HG02642 (cell line): ENCODE results near the gene IL31RA.
"Not testable (repeated sequence)": the region's sequence is repeated elsewhere in the genome, so short reads cannot be mapped to it uniquely, and the experiment has no call there.

Experiments used
- ATAC-seq: cut with Tn5 transposase; IDR thresholded peaks from one replicate; pipeline ENCODE4 v1.9.1; 2021; ENCODE audit warnings: mild to moderate bottlenecking; ENCODE audit not compliant: unreplicated experiment, poor library complexity

The IL31RA gene

DNA sequence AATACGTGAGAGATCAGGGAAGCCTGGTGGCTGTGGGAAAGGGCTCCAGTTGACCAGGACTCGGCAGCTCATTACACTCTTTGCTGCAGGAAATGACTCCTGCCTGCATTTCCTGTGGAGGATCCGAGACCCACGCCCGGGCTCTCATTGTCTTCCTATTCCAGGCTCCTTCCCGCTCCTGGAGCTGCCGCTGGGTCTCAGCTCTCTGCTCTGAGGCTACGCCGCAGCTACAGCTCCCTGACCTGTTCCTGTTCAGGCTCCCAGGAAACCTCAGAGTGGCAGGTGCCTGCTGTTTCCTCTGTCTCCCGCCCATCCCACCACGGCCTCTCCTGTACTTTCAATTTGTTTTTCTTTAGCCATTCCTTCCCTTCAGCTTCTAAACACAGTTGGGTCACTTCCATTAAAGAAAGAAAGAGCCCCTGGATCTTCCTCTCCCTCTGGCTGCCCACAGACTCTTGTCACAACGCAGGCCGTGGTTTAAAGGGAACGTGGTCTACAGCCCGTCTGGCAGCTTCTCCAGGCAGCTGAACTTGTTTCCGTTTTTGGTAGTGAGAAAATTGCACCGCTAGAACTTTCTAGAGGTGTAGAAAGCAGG is 72.1 kb downstream of the IL31RA start:
- peak; percentile 37 for ATAC-seq

- ATAC-seq, result peak; percentile 14
Observed at GRCh38 chr5:55923865-55924500, 72.8 kb downstream of the IL31RA start.

- ATAC-seq, result no peak
Observed at GRCh38 chr5:55924744-55925143, 73.6 kb downstream of the IL31RA start.

- no peak for ATAC-seq
Observed at GRCh38 chr5:55925181-55925580, 74.0 kb downstream of the IL31RA start.

DNA sequence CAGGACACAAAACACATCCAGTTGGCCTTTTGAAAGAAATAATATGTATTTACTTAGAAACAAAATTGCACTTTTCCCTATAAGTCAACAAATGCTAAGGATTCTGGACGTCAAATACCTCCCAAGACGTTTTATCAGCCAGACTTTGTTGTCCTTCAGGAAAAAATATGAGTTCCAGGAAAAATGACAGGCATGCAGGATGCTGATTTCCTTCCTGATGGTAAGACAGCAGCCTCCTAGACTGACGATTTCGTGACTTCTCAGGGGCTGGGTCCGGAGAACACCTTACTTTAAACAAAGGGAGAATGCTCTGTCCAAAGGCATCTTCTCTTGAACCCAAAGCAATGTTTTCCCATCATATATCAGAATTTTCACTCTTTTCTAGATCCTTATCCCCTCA is 74.6 kb downstream of the IL31RA start:
- ATAC-seq, result no peak

GRCh38 chr5:55926476-55926875 is 75.3 kb downstream of the IL31RA start:
- ATAC-seq, result no peak

GRCh38 chr5:55927861-55928655 is 76.9 kb downstream of the IL31RA start:
- no peak for ATAC-seq

GRCh38 chr5:55929020-55929799 is 78.1 kb downstream of the IL31RA start:
- ATAC-seq, result no peak

- no peak for ATAC-seq
Observed at GRCh38 chr5:55932700-55933099, 81.5 kb downstream of the IL31RA start.

DNA sequence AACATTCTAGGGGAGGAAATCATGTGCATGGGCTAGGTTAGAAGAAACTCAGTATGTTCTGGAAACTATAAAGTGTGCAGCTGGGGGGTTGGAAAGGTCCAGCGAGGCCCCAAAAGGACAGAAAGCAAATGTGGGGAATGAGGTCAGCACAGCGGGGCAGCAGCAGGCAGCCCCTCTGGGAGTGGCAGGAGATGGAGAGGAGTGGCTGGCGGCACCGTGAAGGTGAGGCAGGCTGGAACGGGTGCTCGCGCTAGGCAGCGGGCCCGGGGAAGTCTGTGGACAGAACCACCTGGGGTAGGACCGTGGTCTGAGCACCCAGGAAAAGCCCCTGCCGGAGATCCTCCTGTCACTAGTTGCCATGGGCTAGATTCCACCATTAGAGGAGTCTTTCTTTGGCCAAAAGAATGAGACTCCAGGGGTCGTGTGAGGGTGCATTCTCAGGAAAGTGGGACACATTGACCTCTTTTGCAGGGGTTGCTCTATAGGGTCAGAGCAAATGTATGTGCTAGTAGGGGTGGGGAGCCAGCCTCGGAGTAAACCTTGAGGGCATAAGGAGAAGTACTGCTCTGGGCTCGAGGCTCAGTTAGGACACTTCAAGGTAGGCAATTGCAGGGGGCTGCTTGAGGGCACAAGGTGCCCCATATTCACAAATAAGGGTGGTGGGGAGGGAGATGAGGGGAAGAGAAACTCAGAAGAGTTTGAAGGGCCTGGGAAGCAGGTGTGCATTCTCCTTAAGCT is 82.4 kb downstream of the IL31RA start:
- ATAC-seq, result no peak

DNA sequence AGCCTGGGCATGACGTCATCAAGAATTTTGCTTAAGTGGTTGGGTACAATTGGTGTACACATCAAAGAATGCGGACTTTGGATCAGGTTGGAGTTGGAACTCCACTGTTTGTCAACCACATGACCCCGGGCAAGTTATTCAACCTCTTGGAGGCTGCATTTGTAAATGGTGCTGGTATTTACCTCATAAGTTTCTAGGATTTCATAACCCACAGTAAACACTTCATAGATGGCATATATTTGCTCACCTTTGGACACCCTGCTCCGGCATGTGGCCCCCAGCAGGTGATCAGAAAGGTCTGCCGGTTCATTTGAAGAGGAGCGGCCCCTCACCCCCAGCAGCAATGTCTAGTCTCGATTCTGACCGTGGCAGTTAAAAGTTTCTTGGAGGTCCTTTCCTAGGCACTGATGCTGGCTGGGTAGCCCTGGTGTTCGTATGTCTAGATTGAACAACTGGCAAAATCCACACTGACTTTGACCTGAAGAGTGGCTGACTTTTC is 83.0 kb downstream of the IL31RA start:
- ATAC-seq, result no peak

DNA sequence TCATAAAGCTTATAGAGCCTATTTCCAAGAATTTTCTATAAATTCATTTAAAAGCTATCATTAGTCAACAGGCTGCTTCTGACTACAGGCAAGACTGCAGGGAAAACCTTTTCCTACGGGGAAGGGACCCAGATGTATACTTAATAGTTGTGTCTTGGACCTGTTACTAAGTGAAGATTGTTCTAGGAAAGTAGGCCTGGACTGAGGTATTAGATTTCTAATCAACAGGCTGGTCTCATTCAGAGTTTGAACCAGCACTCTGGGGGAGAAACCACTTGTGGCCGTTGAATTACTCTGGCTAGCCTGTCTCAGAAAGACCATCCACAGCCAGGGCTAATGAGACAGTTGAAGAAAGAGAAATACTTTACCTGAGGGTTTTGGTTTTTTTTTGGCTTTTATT is 83.6 kb downstream of the IL31RA start:
- no peak for ATAC-seq

DNA sequence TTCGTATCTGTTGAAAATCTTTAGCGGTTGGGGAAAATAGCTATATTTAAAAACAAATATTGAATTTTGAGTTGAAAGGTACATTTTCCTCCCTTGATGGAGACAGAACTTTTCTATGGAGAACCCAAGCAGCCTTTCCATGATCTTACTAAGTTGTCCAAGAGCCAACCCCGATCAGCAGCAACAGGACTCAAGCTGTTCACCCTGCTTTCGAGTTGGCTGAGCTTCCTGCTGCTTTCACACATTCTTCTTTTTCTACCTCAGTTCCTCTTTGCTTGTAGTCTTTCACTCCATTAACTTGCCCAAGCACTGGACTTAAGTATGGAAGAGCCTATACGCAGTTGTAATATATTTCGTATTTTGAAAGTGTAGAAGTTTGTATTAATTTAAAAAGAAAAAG is 84.2 kb downstream of the IL31RA start:
- no peak for ATAC-seq

GRCh38 chr5:55936100-55936693 is 85.0 kb downstream of the IL31RA start:
- ATAC-seq, result peak; percentile 69

- ATAC-seq, result not testable (repeated sequence)
Observed at GRCh38 chr5:55937598-55937997, 86.4 kb downstream of the IL31RA start.

DNA sequence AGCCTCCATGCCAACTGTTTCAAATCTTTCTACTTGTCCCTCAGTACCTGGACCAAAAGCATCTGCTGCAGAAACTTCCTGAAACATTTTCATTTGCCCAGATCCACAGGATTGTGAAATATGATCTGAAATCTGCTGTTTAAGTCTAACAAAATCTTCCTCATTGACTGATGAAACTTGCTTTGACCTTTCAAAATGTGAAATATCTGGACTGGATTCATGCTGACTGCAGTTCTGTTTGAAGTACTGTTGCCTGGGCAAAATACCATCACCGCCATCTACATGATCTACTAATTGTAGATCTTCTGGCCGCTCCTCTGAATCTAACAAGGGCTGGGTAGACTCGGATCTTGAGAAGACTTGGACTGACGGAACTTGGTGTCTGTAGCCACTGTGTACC is 90.0 kb downstream of the IL31RA start:
- ATAC-seq, result not testable (repeated sequence)

GRCh38 chr5:55959208-55959607 is 108.1 kb downstream of the IL31RA start:
- no peak for ATAC-seq

DNA sequence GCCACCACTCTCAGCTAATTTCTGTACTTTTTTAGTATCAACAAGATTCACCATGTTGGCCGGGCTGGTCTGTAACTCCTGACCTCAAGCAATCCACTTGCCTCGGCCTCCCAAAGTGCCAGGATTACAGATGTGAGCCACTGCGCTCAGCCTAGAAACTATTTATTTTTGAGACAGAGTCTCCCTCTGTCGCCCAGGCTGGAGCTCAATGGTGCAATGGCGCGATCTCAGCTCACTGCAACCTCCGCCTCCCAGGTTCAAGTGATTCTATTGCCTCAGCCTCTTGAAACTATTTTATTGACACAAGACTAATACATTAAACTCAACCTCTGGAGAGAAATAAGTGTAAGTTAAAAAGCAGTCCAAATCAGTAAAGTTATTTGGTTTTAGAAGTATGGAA is 109.6 kb downstream of the IL31RA start:
- no peak for ATAC-seq

DNA sequence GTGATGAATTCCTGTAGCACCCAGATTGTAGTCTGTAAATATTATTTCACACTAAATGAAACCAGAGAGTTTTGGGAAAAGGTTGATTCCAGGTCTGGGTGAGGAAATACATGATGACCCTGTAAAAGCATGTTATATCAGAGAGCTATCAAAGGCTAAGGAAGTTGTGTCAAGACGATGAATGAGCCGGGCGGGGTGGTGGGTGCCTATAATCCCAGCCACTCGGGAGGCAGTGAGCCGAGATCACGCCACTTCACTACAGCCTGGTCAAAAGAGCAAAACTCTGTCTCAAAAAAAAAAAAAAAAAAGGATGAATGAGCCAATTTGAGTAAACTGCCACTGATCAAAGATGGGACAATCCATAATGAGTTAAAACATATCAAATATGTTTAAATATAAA is 114.4 kb downstream of the IL31RA start:
- no peak for ATAC-seq

DNA sequence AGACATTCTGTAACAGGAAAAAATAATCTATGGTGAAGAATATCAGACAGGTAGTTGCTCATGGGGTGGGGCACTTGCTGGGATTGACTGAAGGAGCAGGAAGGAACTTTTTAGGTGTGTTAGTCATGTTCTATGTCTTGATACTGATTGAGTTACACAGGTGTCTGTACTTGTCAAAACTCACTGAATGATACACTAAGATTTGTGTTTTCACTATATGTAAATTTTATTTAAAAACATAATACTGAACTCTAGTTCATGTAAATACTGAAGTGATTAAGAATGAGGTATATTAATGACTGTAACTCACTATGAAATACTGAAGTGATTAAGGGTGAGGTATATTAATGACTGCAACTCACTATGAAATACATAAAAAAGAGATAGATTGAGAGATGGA is 115.1 kb downstream of the IL31RA start:
- ATAC-seq, result no peak
